Measurements from ENCODE around the gene FAM236D. TPM values are rescaled to one million over a fixed set of nuclear protein-coding genes. Genes with fewer than 3 reads are reported as not detected.
"Not testable (repeated sequence)": the region's sequence is repeated elsewhere in the genome, so short reads cannot be mapped to it uniquely, and the experiment has no call there.

Gene FAM236D
- total and polyA plus RNA-seq, 11 donors: not detected

DNA sequence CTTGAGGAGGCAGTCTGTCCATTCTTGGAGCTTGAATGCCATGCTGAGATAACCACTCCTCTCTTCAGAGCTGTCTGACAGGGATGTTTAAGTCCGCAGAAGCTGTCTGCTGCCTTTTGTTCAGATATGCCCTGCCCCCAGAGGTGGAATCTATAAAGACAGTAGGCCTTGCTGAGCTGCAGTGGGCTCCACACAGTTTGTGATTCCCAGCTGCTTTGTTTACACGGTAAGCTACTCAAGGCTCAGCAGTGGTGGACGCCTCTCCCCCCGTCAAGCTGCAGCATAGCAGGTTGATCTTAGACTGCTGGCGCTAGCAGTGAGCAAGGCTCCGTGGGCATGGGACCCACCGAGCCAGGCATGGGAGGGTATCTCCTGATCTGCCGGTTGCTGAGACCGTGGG lies 47.6 kb downstream of the FAM236D start:
- intact Hi-C loops (cut with DNase I): not testable (repeated sequence)

More for the DNA sequence above, 47.6 kb downstream of the FAM236D start:
- H3K4me1 ChIP-seq, H3K27me3 ChIP-seq, H3K9me3 ChIP-seq, H3K36me3 ChIP-seq, DNase-seq, ATAC-seq, H3K27ac ChIP-seq, H3K4me3 ChIP-seq: not testable (repeated sequence)
- WGBS, 4 donors: no CpG with 5 or more reads among the region's 9 CpGs

Other genes starting within 250 kb of the FAM236D start
- gene HDAC8, start 235.4 kb downstream of the FAM236D start, total RNA-seq: 10 to 100 TPM; 16.1 to 28.1 (median 18.5) TPM
- gene HDAC8, start 235.4 kb downstream of the FAM236D start, polyA plus RNA-seq: 10 to 100 TPM; 22.3 to 26.1 TPM
- gene PHKA1, start 93.9 kb downstream of the FAM236D start, total RNA-seq: 10 to 100 TPM in 6 of 9 donors, 1 to 10 TPM in 3; 8.3 to 21.3 (median 11.0) TPM
- 1 to 10 TPM; 3.9 to 4.9 TPM for gene PHKA1, start 93.9 kb downstream of the FAM236D start, polyA plus RNA-seq
- under 1 TPM in 1 of 9 donors, not detected in 8; 0.57 TPM for gene DMRTC1B, start 31.3 kb downstream of the FAM236D start, total RNA-seq
- gene DMRTC1B, start 31.3 kb downstream of the FAM236D start, polyA plus RNA-seq: not detected
- not detected for gene FAM236B, start 25.6 kb downstream of the FAM236D start, total RNA-seq
- gene FAM236B, start 25.6 kb downstream of the FAM236D start, polyA plus RNA-seq: not detected
- not detected for gene FAM236C, start 104.4 kb upstream of the FAM236D start, total RNA-seq
- not detected for gene FAM236C, start 104.4 kb upstream of the FAM236D start, polyA plus RNA-seq
- gene FAM236A, start 130.0 kb upstream of the FAM236D start, total RNA-seq: not detected
- not detected for gene FAM236A, start 130.0 kb upstream of the FAM236D start, polyA plus RNA-seq
- gene DMRTC1, start 135.6 kb upstream of the FAM236D start, total RNA-seq: not detected
- not detected for gene DMRTC1, start 135.6 kb upstream of the FAM236D start, polyA plus RNA-seq
- gene PABPC1L2B, start 194.7 kb upstream of the FAM236D start, total RNA-seq: not detected
- not detected for gene PABPC1L2B, start 194.7 kb upstream of the FAM236D start, polyA plus RNA-seq

Measured in heart left ventricle (tissue), 16 donors.